Mammary epithelial cell (primary cell): ENCODE results near the gene DMD.

Experiments used
- EZH2 ChIP-seq: IDR thresholded peaks from 2 replicates; pipeline ENCODE4 v1.6.1; 2012; ENCODE audit warnings: low read length, inconsistent platforms, borderline replicate concordance
- TF ChIP-seq, protein P1 (sequence below), 2 donors: IDR thresholded peaks in 1 of 2; conservative IDR thresholded peaks in 1 of 2; 2 replicates each; pipeline ENCODE4 v1.5.1; 2011 to 2012; ENCODE audit warnings: inconsistent platforms in 2 of 2, low read length in 2 of 2, mild to moderate bottlenecking in 2 of 2, control low read depth in 1 of 2, low read depth in 1 of 2; ENCODE audit not compliant: insufficient read depth in 1 of 2; ENCODE audit errors: extremely low read depth in 1 of 2

- TF ChIP-seq, protein P1, sequence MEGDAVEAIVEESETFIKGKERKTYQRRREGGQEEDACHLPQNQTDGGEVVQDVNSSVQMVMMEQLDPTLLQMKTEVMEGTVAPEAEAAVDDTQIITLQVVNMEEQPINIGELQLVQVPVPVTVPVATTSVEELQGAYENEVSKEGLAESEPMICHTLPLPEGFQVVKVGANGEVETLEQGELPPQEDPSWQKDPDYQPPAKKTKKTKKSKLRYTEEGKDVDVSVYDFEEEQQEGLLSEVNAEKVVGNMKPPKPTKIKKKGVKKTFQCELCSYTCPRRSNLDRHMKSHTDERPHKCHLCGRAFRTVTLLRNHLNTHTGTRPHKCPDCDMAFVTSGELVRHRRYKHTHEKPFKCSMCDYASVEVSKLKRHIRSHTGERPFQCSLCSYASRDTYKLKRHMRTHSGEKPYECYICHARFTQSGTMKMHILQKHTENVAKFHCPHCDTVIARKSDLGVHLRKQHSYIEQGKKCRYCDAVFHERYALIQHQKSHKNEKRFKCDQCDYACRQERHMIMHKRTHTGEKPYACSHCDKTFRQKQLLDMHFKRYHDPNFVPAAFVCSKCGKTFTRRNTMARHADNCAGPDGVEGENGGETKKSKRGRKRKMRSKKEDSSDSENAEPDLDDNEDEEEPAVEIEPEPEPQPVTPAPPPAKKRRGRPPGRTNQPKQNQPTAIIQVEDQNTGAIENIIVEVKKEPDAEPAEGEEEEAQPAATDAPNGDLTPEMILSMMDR (conservative IDR thresholded peaks at IDR 0.05 in 1 of 2, IDR thresholded peaks at IDR 0.05 in 1 of 2; ENCODE audit: extremely low read depth in 1 of 2, insufficient read depth in 1 of 2, low read depth in 1 of 2, low read length in 2 of 2) = no peak
- no peak for TF ChIP-seq EZH2
These were observed 1359.6 kb downstream of the DMD start for GRCh38 chrX:31851761-31852160.
